IMR-90 (cell line): ENCODE data around the gene GTF3C4.

ENCODE experiments used
- BHLHE40 ChIP-seq: fragments of 150-350 bp; IDR thresholded peaks from 2 replicates; pipeline ENCODE4 v1.6.1; 2016; ENCODE audit warnings: mild to moderate bottlenecking, low read depth, low read length
- CTCF ChIP-seq: conservative IDR thresholded peaks from 2 replicates; pipeline ENCODE4 v1.5.1; 2012; ENCODE audit warnings: mild to moderate bottlenecking, low read depth, low read length, improper control_type of control experiment
- MAZ ChIP-seq: IDR thresholded peaks from 2 replicates; pipeline ENCODE4 v1.6.1; 2012; ENCODE audit warnings: low read depth, mild to moderate bottlenecking, low read length, improper control_type of control experiment, moderate library complexity, borderline replicate concordance
- SMC3 ChIP-seq: fragments of 150-350 bp; IDR thresholded peaks from 2 replicates; pipeline ENCODE4 v1.6.1; 2016; ENCODE audit warnings: low read depth, mild to moderate bottlenecking, antibody characterized with exemption, low read length, moderate library complexity

GRCh38 chr9:132626285-132626684 lies 44.0 kb upstream of the GTF3C4 start:
- TF ChIP-seq SMC3 (no peak), MAZ (no peak), CTCF (no peak), BHLHE40 (no peak)
